Small intestine (tissue), 16 donors: ENCODE measurements around the gene MTHFD2L. TPM values are rescaled to one million over a fixed set of nuclear protein-coding genes. Genes with fewer than 3 reads are reported as not detected.

ENCODE experiments used
- DNase-seq, 2 donors: peaks; one replicate each; pipeline versions ENCODE4 v3.0.0 to v3.0.0-alpha.2; 2013
- FAIRE-seq: peaks from 2 replicates; lab custom pipeline; 2012; peaks lifted over from hg19 to GRCh38; lab: Jason Lieb, UNC
- H3K27ac ChIP-seq, 3 donors: one replicate each; pipeline ENCODE4 v1.5.1; 2013; ENCODE audit warnings: low read length in 2 of 3, mild to moderate bottlenecking in 2 of 3, control low read depth in 1 of 3, inconsistent platforms in 1 of 3, low read depth in 1 of 3, moderate library complexity in 1 of 3
- H3K27me3 ChIP-seq, 3 donors: one replicate each; pipeline ENCODE4 v1.6.1; 2013; ENCODE audit warnings: low read length in 3 of 3, inconsistent platforms in 1 of 3; ENCODE audit not compliant: control insufficient read depth in 3 of 3, insufficient read depth in 3 of 3
- H3K36me3 ChIP-seq, 3 donors: one replicate each; pipeline ENCODE4 v1.6.1; 2013; ENCODE audit warnings: low read length in 3 of 3, inconsistent platforms in 1 of 3, low read depth in 1 of 3, mild to moderate bottlenecking in 1 of 3, moderate library complexity in 1 of 3; ENCODE audit not compliant: control insufficient read depth in 3 of 3, insufficient read depth in 2 of 3
- H3K4me1 ChIP-seq, 3 donors: one replicate each; pipeline ENCODE4 v1.6.1; 2013; ENCODE audit warnings: low read length in 2 of 3, inconsistent platforms in 1 of 3, low read depth in 1 of 3, mild to moderate bottlenecking in 1 of 3, moderate library complexity in 1 of 3; ENCODE audit not compliant: control insufficient read depth in 3 of 3, insufficient read depth in 2 of 3
- H3K4me3 ChIP-seq, 3 donors: one replicate each; pipeline ENCODE4 v1.5.1; 2013; ENCODE audit warnings: low read length in 3 of 3, control low read depth in 1 of 3, inconsistent platforms in 1 of 3, low read depth in 1 of 3, mild to moderate bottlenecking in 1 of 3, moderate library complexity in 1 of 3
- H3K9me3 ChIP-seq, 2 donors: one replicate each; pipeline ENCODE4 v1.6.1; 2013; ENCODE audit warnings: low read depth in 1 of 2, low read length in 1 of 2; ENCODE audit not compliant: control insufficient read depth in 2 of 2, insufficient read depth in 1 of 2
- WGBS, 3 donors: extraction: QIAGEN DNeasy Blood & Tissue Kit; methylation state at CpG; one replicate each; pipeline ENCODE4 v1.1.7; 2013; 5-methylcytosine and 5-hydroxymethylcytosine counted together
- long read RNA-seq, 10 donors: transcript quantifications; one replicate each; lab custom pipeline, GENCODE V29; 2026
- polyA plus RNA-seq, 4 donors: library from polyadenylated mRNA; stranded (reverse) in 3 of 4; unstranded in 1 of 4; fragments of 200-250 nt in 3 of 4; fragments of 120-200 nt in 1 of 4; gene quantifications; one replicate each; pipeline versions ENCODE4 v1.2.1 to v1.2.3, GENCODE V29; 2013
- donor health status: healthy with polysubstance abuse.
- donor health status: control.
- donor health status: control.
- donor health status: Bipolar disorder and iron deficiency.
- donor health status: healthy.

MTHFD2L gene
- polyA plus RNA-seq, result 10 to 100 TPM in 1 of 4 donors, 1 to 10 TPM in 3; 4.1 to 14.7 (median 6.6) TPM
- long read RNA-seq, donor 1, transcript MTHFD2L-208 (2 exons, 2,363 nt), result major isoform, 27 of 27 reads
- long read RNA-seq, donor 1, partial matches to known transcripts, result 0 of 27 reads
- long read RNA-seq, donor 1, other reads (novel, unspliced or antisense), result 0 of 27 reads
- long read RNA-seq, donor 2, transcript MTHFD2L-208 (2 exons, 2,363 nt), result major isoform, 8 of 8 reads
- long read RNA-seq, donor 2, partial matches to known transcripts, result 0 of 8 reads
- long read RNA-seq, donor 2, other reads (novel, unspliced or antisense), result 0 of 8 reads
- long read RNA-seq, donor 3, transcript MTHFD2L-208 (2 exons, 2,363 nt), result major isoform, 18 of 18 reads
- long read RNA-seq, donor 3, partial matches to known transcripts, result 0 of 18 reads
- long read RNA-seq, donor 3, other reads (novel, unspliced or antisense), result 0 of 18 reads
- long read RNA-seq, donor 4, partial matches to known transcripts, result 0 of 1 reads
- long read RNA-seq, donor 4, other reads (novel, unspliced or antisense), result 0 of 1 reads
- long read RNA-seq, donor 5, transcript MTHFD2L-208 (2 exons, 2,363 nt), result major isoform, 7 of 7 reads
- long read RNA-seq, donor 5, partial matches to known transcripts, result 0 of 7 reads
- long read RNA-seq, donor 5, other reads (novel, unspliced or antisense), result 0 of 7 reads
- long read RNA-seq, donor 6, transcript MTHFD2L-208 (2 exons, 2,363 nt), result major isoform, 10 of 10 reads
- long read RNA-seq, donor 6, partial matches to known transcripts, result 0 of 10 reads
- long read RNA-seq, donor 6, other reads (novel, unspliced or antisense), result 0 of 10 reads
- long read RNA-seq, donor 7, transcript MTHFD2L-208 (2 exons, 2,363 nt), result major isoform, 17 of 18 reads
- long read RNA-seq, donor 7, partial matches to known transcripts, result 0 of 18 reads
- long read RNA-seq, donor 7, other reads (novel, unspliced or antisense), result 0 of 18 reads
- long read RNA-seq, donor 8, result 0 reads
- long read RNA-seq, donor 9, partial matches to known transcripts, result 0 of 4 reads
- long read RNA-seq, donor 9, other reads (novel, unspliced or antisense), result 0 of 4 reads
- long read RNA-seq, donor 10, transcript MTHFD2L-208 (2 exons, 2,363 nt), result major isoform, 13 of 14 reads
- long read RNA-seq, donor 10, partial matches to known transcripts, result 0 of 14 reads
- long read RNA-seq, donor 10, other reads (novel, unspliced or antisense), result 0 of 14 reads

- DNase-seq, result peak; percentile 95 to 96
- Histone ChIP-seq H3K4me1 (peaks cover 0 to 10% (median 0%) of the 10 kb centered on the region in 3 donors), H3K36me3 (no peaks in the 10 kb centered on the region), H3K4me3 (peak within 1 kb of the TSS; percentile 45 to 100 (median 85)), H3K9me3 (no peaks in the 10 kb centered on the region), H3K27me3 (no peaks in the 10 kb centered on the region), H3K27ac (peak within 1 kb of the TSS; percentile 92 to 99 (median 99))
- no peak for FAIRE-seq
- WGBS, 3 donors, result 0% methylated on average over 68 to 78 of the region's 78 CpGs
These were observed at the start of gene MTHFD2L for GRCh38 chr4:74157561-74158465. TSS of gene MTHFD2L (plus strand) at chr4:74158118. CDS start at chr4:74158139, 21 bp downstream.

GRCh38 chr4:74108457-74109115 is 49.3 kb upstream of the MTHFD2L start:
- H3K27ac ChIP-seq, result peak overlapping the region in 2 of 3 donors; percentile 28 to 86
- H3K4me1 ChIP-seq, result peaks cover 6 to 47% (median 18%) of the 10 kb centered on the region in 3 donors
- no peaks in the 10 kb centered on the region for H3K27me3 ChIP-seq
- 93 to 98% (median 94%) methylated on average over 1 of the region's 1 CpG for WGBS, 3 donors
- H3K4me3 ChIP-seq, result no peak overlapping the region
- DNase-seq, result no peak
- no peak for FAIRE-seq
- no peaks in the 10 kb centered on the region for H3K36me3 ChIP-seq
- no peaks in the 10 kb centered on the region for H3K9me3 ChIP-seq

GRCh38 chr4:74109116-74109869 is 48.6 kb upstream of the MTHFD2L start:
- WGBS, 3 donors, result 47 to 50% (median 48%) methylated on average over 3 of the region's 3 CpGs
- DNase-seq (peak; percentile 62 to 84), FAIRE-seq (no peak)
- H3K4me1 ChIP-seq, result peaks cover 6 to 43% (median 18%) of the 10 kb centered on the region in 3 donors
- no peaks in the 10 kb centered on the region for H3K9me3 ChIP-seq
- no peaks in the 10 kb centered on the region for H3K27me3 ChIP-seq
- H3K36me3 ChIP-seq, result no peaks in the 10 kb centered on the region
- H3K4me3 ChIP-seq, result no peak overlapping the region
- H3K27ac ChIP-seq, result peak overlapping the region; percentile 60 to 86 (median 72)

GRCh38 chr4:74109870-74110605 is 47.9 kb upstream of the MTHFD2L start:
- DNase-seq (peak; percentile 7 to 51), FAIRE-seq (no peak)
- Histone ChIP-seq H3K36me3 (no peaks in the 10 kb centered on the region), H3K27me3 (no peaks in the 10 kb centered on the region), H3K4me3 (no peak overlapping the region), H3K9me3 (no peaks in the 10 kb centered on the region), H3K27ac (peak overlapping the region in 2 of 3 donors; percentile 72 to 86), H3K4me1 (peaks cover 6 to 43% (median 18%) of the 10 kb centered on the region in 3 donors)
- WGBS, 3 donors, result 75 to 77% (median 76%) methylated on average over 6 of the region's 6 CpGs

GRCh38 chr4:74110670-74111069 is 47.2 kb upstream of the MTHFD2L start:
- Histone ChIP-seq H3K4me1 (peaks cover 6 to 41% (median 16%) of the 10 kb centered on the region in 3 donors), H3K9me3 (no peaks in the 10 kb centered on the region), H3K36me3 (no peaks in the 10 kb centered on the region), H3K27ac (no peak overlapping the region), H3K4me3 (no peak overlapping the region), H3K27me3 (no peaks in the 10 kb centered on the region)
- DNase-seq, result no peak
- no peak for FAIRE-seq

GRCh38 chr4:74111306-74111975 is 46.5 kb upstream of the MTHFD2L start:
- DNase-seq, result no peak
- Histone ChIP-seq H3K4me3 (no peak overlapping the region), H3K9me3 (no peaks in the 10 kb centered on the region), H3K4me1 (peaks cover 3 to 35% (median 10%) of the 10 kb centered on the region in 3 donors), H3K27me3 (no peaks in the 10 kb centered on the region), H3K27ac (no peak overlapping the region), H3K36me3 (no peaks in the 10 kb centered on the region)
- no peak for FAIRE-seq
- WGBS, 3 donors, result 80 to 85% (median 84%) methylated on average over 5 of the region's 5 CpGs
